OCI-LY1 (cell line): Measurements from ENCODE around the gene PCGF3.

Experiments
- H2AFZ ChIP-seq: fragments of 200-600 bp; sonication (generic), shearing (Covaris generic); 2 replicates; pipeline ENCODE4 v1.6.0; 2014; ENCODE audit warnings: antibody characterized with exemption, mild to moderate bottlenecking, low read length
- H3F3A ChIP-seq: fragments of 200-600 bp; sonication (generic), shearing (Covaris generic); 2 replicates; pipeline ENCODE4 v1.6.0; 2014; ENCODE audit warnings: mild to moderate bottlenecking, antibody characterized with exemption, low read length, moderate library complexity; ENCODE audit not compliant: insufficient read depth
- H3K27ac ChIP-seq: fragments of 200-600 bp; sonication (generic); 2 replicates; pipeline ENCODE4 v1.5.1; 2014; ENCODE audit warnings: low read length, mixed run types, mild to moderate bottlenecking, low read depth; ENCODE audit not compliant: poor library complexity, severe bottlenecking
- H3K27me3 ChIP-seq: fragments of 200-600 bp; sonication (generic); 2 replicates; pipeline ENCODE4 v1.6.0; 2014; ENCODE audit warnings: antibody characterized with exemption, mild to moderate bottlenecking, low read length, moderate library complexity; ENCODE audit not compliant: insufficient read depth
- H3K36me3 ChIP-seq: fragments of 200-600 bp; sonication (generic); 2 replicates; pipeline ENCODE4 v1.6.1; 2014; ENCODE audit warnings: mild to moderate bottlenecking, antibody characterized with exemption, low read length, moderate library complexity, mixed read lengths; ENCODE audit not compliant: insufficient read depth
- H3K4me1 ChIP-seq: fragments of 200-600 bp; sonication (generic); 2 replicates; pipeline ENCODE4 v1.5.1; 2014; ENCODE audit warnings: mild to moderate bottlenecking, low read length, moderate library complexity; ENCODE audit not compliant: insufficient read depth, severe bottlenecking
- H3K4me2 ChIP-seq: fragments of 200-600 bp; sonication (generic), shearing (Covaris generic); 2 replicates; pipeline ENCODE4 v1.6.1; 2014; ENCODE audit warnings: low read length
- H3K4me3 ChIP-seq: fragments of 200-600 bp; sonication (generic); 2 replicates; pipeline ENCODE4 v1.5.1; 2014; ENCODE audit warnings: low read length, low read depth, mild to moderate bottlenecking, mixed read lengths; ENCODE audit not compliant: poor library complexity, severe bottlenecking
- H3K79me2 ChIP-seq: fragments of 200-600 bp; shearing (Covaris generic); 2 replicates; pipeline ENCODE4 v1.6.1; 2016; ENCODE audit warnings: mixed run types, low read length, mixed read lengths; ENCODE audit not compliant: insufficient read depth
- H3K9ac ChIP-seq: fragments of 200-600 bp; sonication (generic), shearing (Covaris generic); 2 replicates; pipeline ENCODE4 v1.6.1; 2014; ENCODE audit warnings: mild to moderate bottlenecking, low read length, mixed read lengths
- H3K9me2 ChIP-seq: fragments of 200-600 bp; sonication (generic), shearing (Covaris generic); 2 replicates; pipeline ENCODE4 v1.6.1; 2014; ENCODE audit warnings: low read depth, mild to moderate bottlenecking, low read length, mixed read lengths
- H3K9me3 ChIP-seq: fragments of 200-600 bp; shearing (Covaris generic); 2 replicates; pipeline ENCODE4 v1.6.1; 2014; ENCODE audit warnings: low read length, mixed read lengths
- H4K20me1 ChIP-seq: fragments of 200-600 bp; sonication (generic), shearing (Covaris generic); 2 replicates; pipeline ENCODE4 v1.6.0; 2016; ENCODE audit warnings: mild to moderate bottlenecking, low read length; ENCODE audit not compliant: insufficient read depth
- CTCF ChIP-seq: fragments of 200-600 bp; sonication (generic), shearing (Covaris generic); IDR thresholded peaks from 2 replicates; pipeline ENCODE4 v1.5.1; 2017; ENCODE audit warnings: mild to moderate bottlenecking, antibody characterized with exemption, low read length, moderate library complexity, mixed read lengths
- EZH2 ChIP-seq: fragments of 200-600 bp; sonication (generic), shearing (Covaris generic); IDR thresholded peaks from 2 replicates; pipeline ENCODE4 v1.8.0; 2017; ENCODE audit warnings: borderline replicate concordance, mixed run types, mild to moderate bottlenecking, antibody characterized with exemption, low read length, moderate library complexity, mixed read lengths

PCGF3 gene

GRCh38 chr4:761739-762138 is 56.1 kb downstream of the PCGF3 start:
- no peak overlapping the region for H3K27ac ChIP-seq
- H3K9me3 ChIP-seq = no peaks in the 10 kb centered on the region
- H3K27me3 ChIP-seq = no peaks in the 10 kb centered on the region
- TF ChIP-seq CTCF (no peak), EZH2 (no peak)
- H3K9me2 ChIP-seq = no peaks in the 10 kb centered on the region
- H3F3A ChIP-seq = no peaks in the 10 kb centered on the region
- H3K9ac ChIP-seq = no peak overlapping the region
- H4K20me1 ChIP-seq = no peaks in the 10 kb centered on the region
- no peaks in the 10 kb centered on the region for H3K79me2 ChIP-seq
- H2AFZ ChIP-seq = no peak overlapping the region
- peaks cover 37% of the 10 kb centered on the region for H3K36me3 ChIP-seq
- no peak overlapping the region for H3K4me3 ChIP-seq
- no peak overlapping the region for H3K4me2 ChIP-seq
- H3K4me1 ChIP-seq = no peaks in the 10 kb centered on the region

GRCh38 chr4:762211-763190 is 56.9 kb downstream of the PCGF3 start:
- no peaks in the 10 kb centered on the region for H3K79me2 ChIP-seq
- H3K4me1 ChIP-seq = no peaks in the 10 kb centered on the region
- H3F3A ChIP-seq = no peaks in the 10 kb centered on the region
- no peak overlapping the region for H3K9ac ChIP-seq
- no peak overlapping the region for H3K4me2 ChIP-seq
- H3K27ac ChIP-seq = no peak overlapping the region
- H4K20me1 ChIP-seq = no peaks in the 10 kb centered on the region
- no peak overlapping the region for H2AFZ ChIP-seq
- TF ChIP-seq CTCF (no peak), EZH2 (no peak)
- H3K36me3 ChIP-seq = peaks cover 45% of the 10 kb centered on the region
- H3K27me3 ChIP-seq = no peaks in the 10 kb centered on the region
- no peaks in the 10 kb centered on the region for H3K9me3 ChIP-seq
- H3K4me3 ChIP-seq = no peak overlapping the region
- H3K9me2 ChIP-seq = no peaks in the 10 kb centered on the region

GRCh38 chr4:763191-763810 is 57.7 kb downstream of the PCGF3 start:
- H3K4me2 ChIP-seq = no peak overlapping the region
- H3K4me3 ChIP-seq = no peak overlapping the region
- peaks cover 52% of the 10 kb centered on the region for H3K36me3 ChIP-seq
- H3K4me1 ChIP-seq = no peaks in the 10 kb centered on the region
- H3K27ac ChIP-seq = no peak overlapping the region
- no peaks in the 10 kb centered on the region for H3K9me2 ChIP-seq
- no peak overlapping the region for H2AFZ ChIP-seq
- TF ChIP-seq EZH2 (no peak), CTCF (no peak)
- no peaks in the 10 kb centered on the region for H4K20me1 ChIP-seq
- H3K9me3 ChIP-seq = no peaks in the 10 kb centered on the region
- no peaks in the 10 kb centered on the region for H3K27me3 ChIP-seq
- no peaks in the 10 kb centered on the region for H3K79me2 ChIP-seq
- no peaks in the 10 kb centered on the region for H3F3A ChIP-seq
- no peak overlapping the region for H3K9ac ChIP-seq
